ENCODE results near the gene ZNF766. TPM values are rescaled to one million over a fixed set of nuclear protein-coding genes. Genes with fewer than 3 reads are reported as not detected.

The ZNF766 gene
- total and polyA plus RNA-seq, 2 donors from 2014 or later: 8.4 to 22.8 TPM

GRCh38 chr19:52221831-52222375, 47.5 kb upstream of the ZNF766 start:
- DNase-seq (no peak), FAIRE-seq (no peak)
- Histone ChIP-seq H3K27ac (ENCODE audit: low read depth in 2 of 2, low read length in 2 of 2) (no peak overlapping the region), H3K4me1 (ENCODE audit: control insufficient read depth in 2 of 3, insufficient read depth in 2 of 3, low read depth in 1 of 3, low read length in 3 of 3) (no peaks in the 10 kb centered on the region), H3K9ac (ENCODE audit: low read length in 3 of 3) (no peak overlapping the region), H3K4me3 (ENCODE audit: low read length in 3 of 3) (no peak overlapping the region), H3K27me3 (ENCODE audit: control insufficient read depth, insufficient read depth, low read length) (no peaks in the 10 kb centered on the region), H3K9me3 (ENCODE audit: control insufficient read depth in 2 of 3, insufficient read depth in 1 of 3, low read length in 3 of 3) (no peaks in the 10 kb centered on the region), H3K36me3 (ENCODE audit: control insufficient read depth in 2 of 3, insufficient read depth in 3 of 3, low read length in 3 of 3) (peaks cover 29 to 88% (median 66%) of the 10 kb centered on the region in 3 donors)
- TF ChIP-seq CTCF (IDR thresholded peaks at IDR 0.05; ENCODE audit: borderline replicate concordance, extremely low read depth, insufficient read depth): no peak
- intact Hi-C loops (cut with DNase I): no loop called here

GRCh38 chr19:52224211-52224610, 45.2 kb upstream of the ZNF766 start:
- no peaks in the 10 kb centered on the region for H3K4me1 ChIP-seq (ENCODE audit: control insufficient read depth in 2 of 3, insufficient read depth in 2 of 3, low read depth in 1 of 3, low read length in 3 of 3)
- H3K4me3 ChIP-seq (ENCODE audit: low read length in 3 of 3): no peak overlapping the region
- no peak overlapping the region for H3K9ac ChIP-seq (ENCODE audit: low read length in 3 of 3)
- TF ChIP-seq CTCF (IDR thresholded peaks at IDR 0.05; ENCODE audit: borderline replicate concordance, extremely low read depth, insufficient read depth): no peak
- DNase-seq (no peak), FAIRE-seq (no peak)
- no peaks in the 10 kb centered on the region for H3K9me3 ChIP-seq (ENCODE audit: control insufficient read depth in 2 of 3, insufficient read depth in 1 of 3, low read length in 3 of 3)
- intact Hi-C loops (cut with DNase I): no loop called here
- H3K27ac ChIP-seq (ENCODE audit: low read depth in 2 of 2, low read length in 2 of 2): no peak overlapping the region
- H3K36me3 ChIP-seq (ENCODE audit: control insufficient read depth in 2 of 3, insufficient read depth in 3 of 3, low read length in 3 of 3): peaks cover 25 to 70% (median 59%) of the 10 kb centered on the region in 3 donors
- H3K27me3 ChIP-seq (ENCODE audit: control insufficient read depth, insufficient read depth, low read length): no peaks in the 10 kb centered on the region

GRCh38 chr19:52226652-52227051, 42.7 kb upstream of the ZNF766 start:
- H3K4me3 ChIP-seq (ENCODE audit: low read length in 3 of 3): no peak overlapping the region
- intact Hi-C loops (cut with DNase I): no loop called here

More at GRCh38 chr19:52226652-52227051, 42.7 kb upstream of the ZNF766 start:
- no peaks in the 10 kb centered on the region for H3K27me3 ChIP-seq (ENCODE audit: control insufficient read depth, insufficient read depth, low read length)
- no peak for TF ChIP-seq CTCF (IDR thresholded peaks at IDR 0.05; ENCODE audit: borderline replicate concordance, extremely low read depth, insufficient read depth)
- FAIRE-seq (no peak), DNase-seq (no peak)
- H3K36me3 ChIP-seq (ENCODE audit: control insufficient read depth in 2 of 3, insufficient read depth in 3 of 3, low read length in 3 of 3): peaks cover 11 to 46% (median 39%) of the 10 kb centered on the region in 3 donors
- H3K4me1 ChIP-seq (ENCODE audit: control insufficient read depth in 2 of 3, insufficient read depth in 2 of 3, low read depth in 1 of 3, low read length in 3 of 3): no peaks in the 10 kb centered on the region
- H3K9me3 ChIP-seq (ENCODE audit: control insufficient read depth in 2 of 3, insufficient read depth in 1 of 3, low read length in 3 of 3): no peaks in the 10 kb centered on the region
- no peak overlapping the region for H3K27ac ChIP-seq (ENCODE audit: low read depth in 2 of 2, low read length in 2 of 2)
- no peak overlapping the region for H3K9ac ChIP-seq (ENCODE audit: low read length in 3 of 3)

Data from kidney (tissue), 14 donors.